Neuron (in vitro differentiated cells): ENCODE data around the gene COLGALT1.

ENCODE experiments used
- H2AFZ ChIP-seq: one replicate; pipeline ENCODE4 v1.6.1; 2013; ENCODE audit warnings: low read depth, mild to moderate bottlenecking, inconsistent platforms, low read length, moderate library complexity
- H3K27me3 ChIP-seq: one replicate; pipeline ENCODE4 v1.6.1; 2013; ENCODE audit warnings: low read length; ENCODE audit not compliant: insufficient read depth
- H3K36me3 ChIP-seq: one replicate; pipeline ENCODE4 v1.6.1; 2013; ENCODE audit warnings: low read length; ENCODE audit not compliant: insufficient read depth
- H3K4me1 ChIP-seq: one replicate; pipeline ENCODE4 v1.6.1; 2013; ENCODE audit warnings: low read length; ENCODE audit not compliant: insufficient read depth
- H3K4me3 ChIP-seq: 2 replicates; pipeline ENCODE4 v1.5.1; 2013; ENCODE audit warnings: mild to moderate bottlenecking, low read length, moderate library complexity
- H3K9me3 ChIP-seq: one replicate; pipeline ENCODE4 v1.6.1; 2013; ENCODE audit warnings: low read length

Gene COLGALT1

DNA sequence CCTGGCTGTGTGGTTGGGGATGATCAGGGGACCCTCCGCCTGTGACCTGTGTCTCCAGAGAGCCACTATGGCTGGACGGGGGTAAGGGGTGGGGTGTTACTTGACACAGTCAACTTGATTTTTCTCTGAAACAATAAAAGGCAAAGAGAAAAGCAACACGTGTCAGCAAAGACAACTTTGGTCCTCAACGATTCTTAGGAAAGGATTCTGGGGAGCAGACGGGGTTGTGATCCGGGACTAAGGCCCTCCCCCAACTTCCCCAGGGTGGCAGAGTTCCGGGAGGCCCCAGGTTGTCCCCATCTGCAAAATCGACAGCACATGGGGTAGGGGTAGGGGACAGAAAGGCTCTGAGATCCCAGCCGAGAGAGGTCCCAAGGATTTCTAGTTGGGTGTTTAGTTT lies 46.2 kb downstream of the COLGALT1 start:
- H3K36me3 ChIP-seq: no peaks in the 10 kb centered on the region
- no peaks in the 10 kb centered on the region for H3K4me1 ChIP-seq
- no peaks in the 10 kb centered on the region for H3K27me3 ChIP-seq
- H2AFZ ChIP-seq: no peak overlapping the region
- H3K4me3 ChIP-seq: no peak overlapping the region
- no peaks in the 10 kb centered on the region for H3K9me3 ChIP-seq

DNA sequence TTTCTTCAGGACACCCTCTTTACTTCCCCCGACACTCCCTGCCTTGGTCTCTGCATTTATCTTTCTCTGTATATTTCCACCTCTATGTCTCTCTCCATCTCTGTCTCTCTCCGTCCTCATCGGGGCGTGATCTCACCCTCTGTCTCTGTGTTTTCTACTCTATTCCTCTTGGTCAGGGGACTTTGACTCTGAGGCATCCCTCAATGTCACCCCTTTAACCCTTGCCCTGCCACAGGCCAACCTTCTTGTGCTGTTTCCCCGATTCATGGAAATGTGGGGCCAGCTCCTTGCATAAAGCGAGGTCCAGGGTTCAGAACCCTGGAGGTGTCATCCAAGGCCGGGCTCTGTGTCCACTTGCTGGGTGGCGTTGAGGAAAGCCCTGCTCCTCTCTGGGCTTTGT lies 46.8 kb downstream of the COLGALT1 start:
- Histone ChIP-seq H3K27me3 (no peaks in the 10 kb centered on the region), H3K4me3 (no peak overlapping the region), H3K9me3 (no peaks in the 10 kb centered on the region), H2AFZ (no peak overlapping the region), H3K36me3 (no peaks in the 10 kb centered on the region), H3K4me1 (no peaks in the 10 kb centered on the region)

DNA sequence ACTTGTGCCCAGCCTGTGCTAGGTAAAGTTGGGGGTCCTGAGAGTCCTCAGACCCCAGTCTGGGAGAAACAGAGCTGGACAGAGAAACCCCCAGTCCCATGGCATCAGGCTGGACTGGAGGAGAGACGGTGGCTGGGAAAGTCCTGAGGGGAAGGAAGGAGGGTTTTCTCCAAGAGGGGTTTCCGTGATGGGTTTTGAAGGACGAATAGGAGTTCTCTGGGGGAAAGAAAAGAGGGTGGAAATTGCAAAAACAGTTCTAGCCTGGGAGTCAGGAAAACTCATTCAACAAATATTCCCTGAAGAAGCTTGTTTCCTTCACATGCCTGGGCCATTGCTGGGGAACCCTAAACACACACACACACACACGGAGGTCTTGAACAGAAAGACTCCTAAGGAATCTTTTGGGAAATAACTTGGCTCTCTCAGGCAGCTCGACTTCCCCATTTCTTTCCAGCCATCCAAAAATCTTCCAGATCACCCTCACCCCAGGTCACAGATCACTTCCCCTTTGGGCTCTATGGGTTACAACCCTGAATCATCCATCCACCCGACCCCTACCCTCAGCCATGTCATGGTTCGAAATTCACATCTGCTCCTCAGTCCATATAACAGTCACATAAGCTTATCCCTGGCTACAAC lies 47.5 kb downstream of the COLGALT1 start:
- H3K4me3 ChIP-seq: no peak overlapping the region
- no peaks in the 10 kb centered on the region for H3K27me3 ChIP-seq
- H3K9me3 ChIP-seq: no peaks in the 10 kb centered on the region
- no peak overlapping the region for H2AFZ ChIP-seq
- no peaks in the 10 kb centered on the region for H3K4me1 ChIP-seq
- H3K36me3 ChIP-seq: no peaks in the 10 kb centered on the region

DNA sequence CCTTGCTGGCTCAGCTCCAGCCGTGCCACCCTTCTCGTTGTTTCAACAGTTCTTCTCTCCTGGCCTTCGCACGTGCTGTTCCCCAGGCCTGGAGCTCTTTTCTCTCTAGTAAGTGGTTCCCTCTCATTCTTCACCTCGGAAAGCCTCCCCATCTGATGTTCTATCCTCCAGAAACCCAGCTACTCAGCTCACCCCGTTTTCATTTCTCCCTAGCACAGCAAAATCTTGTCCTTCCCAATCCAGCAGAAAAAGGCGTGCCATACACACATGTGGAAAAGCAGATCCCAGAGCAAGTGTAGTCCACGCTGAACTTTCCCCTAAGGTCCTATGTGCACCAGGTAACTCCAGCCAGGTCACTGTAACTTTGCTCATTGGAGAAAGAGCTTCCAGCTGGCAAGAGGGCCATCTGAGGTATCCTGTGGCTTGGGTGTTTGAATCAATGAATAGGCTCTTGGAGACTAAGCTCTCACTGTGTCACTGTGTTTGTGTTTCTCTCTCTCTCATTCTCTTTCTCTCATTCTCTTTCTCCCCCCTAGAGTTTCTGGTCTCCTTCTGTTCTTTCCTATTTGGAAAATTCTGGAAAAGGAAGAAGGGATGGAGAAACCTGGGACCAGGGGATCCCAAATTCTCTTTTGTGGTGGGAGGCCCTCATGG lies 49.0 kb downstream of the COLGALT1 start:
- Histone ChIP-seq H3K27me3 (no peaks in the 10 kb centered on the region), H3K36me3 (no peaks in the 10 kb centered on the region), H3K4me1 (no peaks in the 10 kb centered on the region), H3K4me3 (no peak overlapping the region), H3K9me3 (no peaks in the 10 kb centered on the region), H2AFZ (no peak overlapping the region)

DNA sequence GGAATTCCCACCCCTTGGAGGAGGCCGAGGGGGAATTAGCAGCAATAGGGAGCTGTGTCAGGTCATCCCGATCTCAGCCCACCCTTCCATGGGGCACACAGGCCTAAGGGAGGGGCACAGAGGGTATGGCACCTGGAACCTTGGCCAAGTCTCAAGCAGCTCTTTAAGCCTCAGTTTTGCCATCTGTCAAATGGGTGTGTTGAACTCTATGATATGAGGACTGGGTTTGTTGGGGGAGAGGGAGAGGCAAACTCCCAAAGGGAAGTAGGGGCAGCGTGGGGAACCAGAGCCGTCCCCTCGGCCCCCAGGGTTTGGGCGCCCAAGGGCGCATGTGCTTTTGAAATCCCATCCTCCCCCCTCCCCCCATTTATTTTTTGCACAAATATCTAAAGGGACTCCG lies 49.7 kb downstream of the COLGALT1 start:
- Histone ChIP-seq H3K27me3 (no peaks in the 10 kb centered on the region), H3K4me3 (no peak overlapping the region), H3K36me3 (no peaks in the 10 kb centered on the region), H3K9me3 (no peaks in the 10 kb centered on the region), H3K4me1 (no peaks in the 10 kb centered on the region), H2AFZ (no peak overlapping the region)

- no peaks in the 10 kb centered on the region for H3K36me3 ChIP-seq
- no peak overlapping the region for H3K4me3 ChIP-seq
- no peaks in the 10 kb centered on the region for H3K9me3 ChIP-seq
- H3K4me1 ChIP-seq: no peaks in the 10 kb centered on the region
- no peaks in the 10 kb centered on the region for H3K27me3 ChIP-seq
- no peak overlapping the region for H2AFZ ChIP-seq
Observed at GRCh38 chr19:17605761-17606589, 50.5 kb downstream of the COLGALT1 start.

- no peaks in the 10 kb centered on the region for H3K4me1 ChIP-seq
- H3K9me3 ChIP-seq: no peaks in the 10 kb centered on the region
- H3K4me3 ChIP-seq: no peak overlapping the region
- H3K27me3 ChIP-seq: no peaks in the 10 kb centered on the region
- H3K36me3 ChIP-seq: no peaks in the 10 kb centered on the region
- no peak overlapping the region for H2AFZ ChIP-seq
Observed at GRCh38 chr19:17606590-17607185, 51.2 kb downstream of the COLGALT1 start.

GRCh38 chr19:17607936-17608335 lies 52.5 kb downstream of the COLGALT1 start:
- Histone ChIP-seq H3K36me3 (no peaks in the 10 kb centered on the region), H3K9me3 (no peaks in the 10 kb centered on the region), H3K27me3 (no peaks in the 10 kb centered on the region), H3K4me3 (no peak overlapping the region), H2AFZ (no peak overlapping the region), H3K4me1 (no peaks in the 10 kb centered on the region)

DNA sequence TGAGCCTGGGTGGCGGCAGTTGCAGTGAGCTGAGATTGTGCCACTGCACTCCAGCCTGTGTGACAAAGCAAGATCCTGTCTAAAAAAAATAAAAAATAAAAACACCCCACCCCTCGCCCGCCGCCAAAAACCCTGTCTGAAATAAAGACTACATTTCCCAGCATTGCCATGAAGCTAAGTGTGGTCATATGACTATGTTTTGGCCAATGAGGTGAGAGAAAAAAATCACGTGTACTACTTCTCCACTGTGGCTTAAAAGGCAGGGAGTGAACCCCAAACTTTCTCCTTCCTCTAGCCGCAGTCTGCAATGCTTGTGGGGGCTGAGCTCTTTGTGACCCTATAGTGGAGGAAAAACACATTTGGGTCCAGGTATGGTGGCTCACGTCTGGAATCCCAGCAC lies 54.9 kb downstream of the COLGALT1 start:
- Histone ChIP-seq H3K4me1 (no peaks in the 10 kb centered on the region), H2AFZ (no peak overlapping the region)

DNA sequence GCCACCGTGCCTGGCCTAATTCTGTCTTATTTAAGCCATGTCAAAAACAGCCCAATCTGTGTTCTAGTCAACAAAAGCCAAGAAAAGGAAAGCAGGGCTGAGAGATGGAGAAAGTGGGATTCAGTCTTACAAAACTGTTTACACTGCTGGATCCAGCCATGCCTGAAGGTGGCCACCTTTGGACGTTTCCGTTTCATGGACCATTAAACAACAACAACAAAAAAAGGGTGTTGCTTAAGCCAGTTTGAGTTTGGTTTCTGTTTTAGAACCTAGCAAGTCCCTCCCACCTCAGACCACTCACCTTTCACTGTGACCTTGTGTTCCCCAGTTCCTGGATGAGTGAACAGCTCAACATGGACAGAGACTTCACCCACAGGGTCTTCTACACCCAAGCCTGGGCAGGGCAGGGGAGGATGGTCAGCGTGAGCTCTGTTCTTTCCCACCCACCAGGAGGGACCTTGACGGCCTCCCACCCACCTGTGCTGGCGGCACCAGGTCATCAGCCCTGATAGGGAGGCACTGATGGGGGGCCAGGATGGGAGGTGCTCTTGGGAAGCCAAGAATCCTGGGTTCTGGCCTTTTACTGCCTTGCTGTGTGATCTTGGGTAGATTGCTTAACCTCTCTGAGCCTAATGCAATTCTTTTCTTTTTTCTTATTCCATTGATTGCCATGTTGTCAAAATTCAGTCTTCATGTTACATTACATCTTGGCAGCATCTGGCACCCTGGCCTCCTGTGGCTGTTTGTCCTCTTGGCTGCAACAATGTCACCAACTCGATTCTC lies 56.2 kb downstream of the COLGALT1 start:
- Histone ChIP-seq H2AFZ (no peak overlapping the region), H3K9me3 (no peaks in the 10 kb centered on the region), H3K4me3 (no peak overlapping the region), H3K36me3 (no peaks in the 10 kb centered on the region), H3K4me1 (no peaks in the 10 kb centered on the region), H3K27me3 (no peaks in the 10 kb centered on the region)

More for the DNA sequence above, 54.9 kb downstream of the COLGALT1 start:
- Histone ChIP-seq H3K4me3 (no peak overlapping the region), H3K27me3 (no peaks in the 10 kb centered on the region), H3K36me3 (no peaks in the 10 kb centered on the region), H3K9me3 (no peaks in the 10 kb centered on the region)

DNA sequence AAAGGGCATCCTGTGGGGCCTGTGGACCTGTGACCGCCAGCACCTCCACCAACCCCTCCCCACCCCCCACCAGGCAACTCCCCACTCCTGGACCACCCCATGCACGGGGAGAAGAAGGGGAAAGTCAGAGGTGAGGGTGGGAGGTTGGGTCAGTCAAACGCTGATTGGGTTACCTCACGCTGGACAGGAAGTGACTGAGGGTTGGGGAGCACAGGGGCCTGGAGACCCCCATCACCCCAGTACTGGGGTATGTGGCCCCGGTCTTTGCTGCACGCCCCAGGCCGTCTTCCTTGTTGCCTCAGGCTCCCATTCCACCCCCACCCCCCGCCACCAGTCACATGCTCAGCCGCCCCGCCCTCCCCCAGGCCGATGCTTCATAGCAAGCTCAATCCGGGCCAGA lies 59.0 kb downstream of the COLGALT1 start:
- Histone ChIP-seq H2AFZ (no peak overlapping the region), H3K36me3 (no peaks in the 10 kb centered on the region), H3K9me3 (no peaks in the 10 kb centered on the region), H3K4me3 (no peak overlapping the region), H3K27me3 (no peaks in the 10 kb centered on the region), H3K4me1 (peaks cover 2% of the 10 kb centered on the region)

DNA sequence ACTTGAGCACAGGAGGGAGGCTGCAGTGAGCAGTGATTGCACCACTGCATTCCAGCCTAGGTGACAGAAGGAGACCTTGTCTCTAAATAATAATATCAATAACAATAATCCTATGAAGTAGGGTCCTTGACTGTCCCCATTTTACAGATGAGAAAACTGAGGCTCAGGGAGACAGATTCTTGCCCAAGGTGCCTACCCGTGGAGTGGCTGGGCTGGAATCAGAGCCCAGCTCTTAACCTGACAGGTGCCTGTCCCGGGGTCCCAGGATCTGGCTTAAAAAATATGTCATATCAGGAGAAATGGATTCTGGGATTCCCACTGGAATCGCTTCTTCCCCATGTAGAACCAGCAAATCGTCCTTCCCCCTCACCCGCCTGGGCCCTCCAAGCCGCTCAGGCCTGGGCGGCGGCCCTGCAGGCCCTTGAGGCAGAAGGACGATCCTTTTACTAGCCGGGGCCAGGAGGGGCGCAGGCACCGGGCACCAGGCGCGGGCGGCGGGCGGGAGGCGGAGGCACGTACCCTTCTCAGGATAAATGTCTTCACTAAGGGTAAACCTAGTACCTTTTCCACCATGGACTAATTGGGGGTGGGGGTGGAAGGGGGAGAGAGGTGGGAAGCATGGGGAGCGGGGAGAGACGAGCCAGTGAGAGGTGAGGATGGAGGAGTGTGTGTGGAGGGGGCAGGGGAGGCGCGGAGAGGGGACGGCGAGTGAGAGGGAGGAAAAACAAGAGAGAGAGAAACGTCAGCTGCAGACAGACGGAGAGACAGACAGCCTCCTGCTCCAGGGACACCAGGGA lies 60.6 kb downstream of the COLGALT1 start:
- H3K36me3 ChIP-seq: no peaks in the 10 kb centered on the region
- no peaks in the 10 kb centered on the region for H3K9me3 ChIP-seq
- H2AFZ ChIP-seq: no peak overlapping the region
- H3K27me3 ChIP-seq: no peaks in the 10 kb centered on the region
- peaks cover 2% of the 10 kb centered on the region for H3K4me1 ChIP-seq
- H3K4me3 ChIP-seq: no peak overlapping the region
